Ascending aorta (tissue), 2 donors: Measurements from ENCODE around the gene KCTD10. TPM values are rescaled to one million over a fixed set of nuclear protein-coding genes. Genes with fewer than 3 reads are reported as not detected.
A peak's percentile ranks its signal among the peaks of the same experiment; 100 is the strongest.

Experiments
- DNase-seq, 2 donors: peaks; one replicate each; pipeline ENCODE4 v3.0.0-alpha.2; 2019; ENCODE audit warnings: low spot score in 2 of 2
- H3K27ac ChIP-seq, 2 donors: fragments of 200-600 bp; sonication (generic); one replicate each; pipeline ENCODE4 v1.5.1; 2016 to 2017; ENCODE audit warnings: mild to moderate bottlenecking in 1 of 2
- H3K27me3 ChIP-seq: fragments of 200-600 bp; sonication (generic); one replicate; pipeline ENCODE4 v1.5.1; 2017
- H3K36me3 ChIP-seq, 2 donors: fragments of 200-600 bp; sonication (generic); one replicate each; pipeline ENCODE4 v1.5.1; 2016
- H3K4me1 ChIP-seq, 2 donors: fragments of 200-600 bp; sonication (generic); one replicate each; pipeline ENCODE4 v1.5.1; 2016 to 2017; ENCODE audit warnings: mild to moderate bottlenecking in 1 of 2
- H3K4me3 ChIP-seq, 2 donors: fragments of 200-600 bp; sonication (generic); one replicate each; pipeline ENCODE4 v1.5.1; 2016 to 2017; ENCODE audit warnings: mild to moderate bottlenecking in 1 of 2
- H3K9me3 ChIP-seq, 2 donors: fragments of 200-600 bp; sonication (generic); one replicate each; pipeline ENCODE4 v1.5.1; 2016
- CTCF ChIP-seq, 3 experiments: fragments of 200-600 bp in 2 of 3; fragments of 450-650 bp in 1 of 3; sonication (generic) in 2 of 3; IDR thresholded peaks; one replicate each; pipeline ENCODE4 v1.5.1; 2016 to 2019; ENCODE audit warnings: antibody characterized with exemption in 3 of 3, mild to moderate bottlenecking in 1 of 3, moderate library complexity in 1 of 3
- intact Hi-C: fragments of 100-400 bp; cut with DNase I; formaldehyde crosslinking; loops from one replicate; pipeline ENCODE4 v1.15.1; 2023
- total RNA-seq: library from RNA; depleted of rRNA; stranded (reverse); fragments of >200 nt; gene quantifications from one replicate; pipeline ENCODE4 v1.1.0, GENCODE V29; 2016

Gene KCTD10
- 102 TPM for total RNA-seq

- TF ChIP-seq CTCF (IDR thresholded peaks at IDR 0.05) = no peak
- Histone ChIP-seq H3K4me1 (peaks cover 7 to 39% of the 10 kb centered on the region in 2 donors), H3K36me3 (peaks cover 0 to 6% of the 10 kb centered on the region in 2 donors), H3K9me3 (no peaks in the 10 kb centered on the region), H3K27me3 (no peaks in the 10 kb centered on the region), H3K4me3 (peak within 1 kb of the TSS; percentile 75 to 96), H3K27ac (peak within 1 kb of the TSS; percentile 94 to 97)
- intact Hi-C loops = loop anchor here (1.0 to 10.0 kb wide), 6 partner anchors 14 to 323 kb away; partner anchors contain the start of genes FAM222A, MMAB and MVK
- DNase-seq = peak; percentile 37 to 93
Measured at GRCh38 chr12:109477185-109477962, at the start of gene KCTD10, which contains the start of gene UBE3B. TSS of gene KCTD10 (minus strand) at chr12:109477300. CDS start at chr12:109477262, 38 bp downstream. TSS of gene UBE3B (plus strand) at chr12:109477634. CDS start at chr12:109483552, 5,918 bp downstream.

- Histone ChIP-seq H3K36me3 (peaks cover 81 to 98% of the 10 kb centered on the region in 2 donors), H3K27ac (no peak overlapping the region), H3K4me1 (no peaks in the 10 kb centered on the region), H3K9me3 (no peaks in the 10 kb centered on the region), H3K27me3 (no peaks in the 10 kb centered on the region), H3K4me3 (no peak overlapping the region)
- no peak for DNase-seq
- intact Hi-C loops = loop anchor here (10.0 kb wide), 1 partner anchor 250 kb away; no protein-coding TSS in a partner anchor
- TF ChIP-seq CTCF (IDR thresholded peaks at IDR 0.05) = no peak
Measured at GRCh38 chr12:109525279-109525585, 48.1 kb upstream of the KCTD10 start.

- Histone ChIP-seq H3K27me3 (no peaks in the 10 kb centered on the region), H3K4me1 (no peaks in the 10 kb centered on the region), H3K27ac (no peak overlapping the region), H3K9me3 (no peaks in the 10 kb centered on the region), H3K4me3 (no peak overlapping the region), H3K36me3 (peaks cover 82 to 98% of the 10 kb centered on the region in 2 donors)
- no peak for DNase-seq
- no peak for TF ChIP-seq CTCF (IDR thresholded peaks at IDR 0.05)
- intact Hi-C loops = loop anchor here (10.0 kb wide), 1 partner anchor 250 kb away; no protein-coding TSS in a partner anchor
Measured at GRCh38 chr12:109524466-109525278, 47.6 kb upstream of the KCTD10 start.

GRCh38 chr12:109523504-109523903 lies 46.4 kb upstream of the KCTD10 start:
- Histone ChIP-seq H3K27me3 (no peaks in the 10 kb centered on the region), H3K4me1 (no peaks in the 10 kb centered on the region), H3K36me3 (peaks cover 86 to 96% of the 10 kb centered on the region in 2 donors), H3K4me3 (no peak overlapping the region), H3K9me3 (no peaks in the 10 kb centered on the region), H3K27ac (no peak overlapping the region)
- no peak for TF ChIP-seq CTCF (IDR thresholded peaks at IDR 0.05)
- intact Hi-C loops = loop anchor here (10.0 kb wide), 1 partner anchor 251 kb away; no protein-coding TSS in a partner anchor
- no peak for DNase-seq

GRCh38 chr12:109523071-109523470 lies 46.0 kb upstream of the KCTD10 start:
- Histone ChIP-seq H3K4me1 (no peaks in the 10 kb centered on the region), H3K36me3 (peaks cover 83 to 96% of the 10 kb centered on the region in 2 donors), H3K9me3 (no peaks in the 10 kb centered on the region), H3K27me3 (no peaks in the 10 kb centered on the region), H3K27ac (no peak overlapping the region), H3K4me3 (no peak overlapping the region)
- TF ChIP-seq CTCF (IDR thresholded peaks at IDR 0.05) = no peak
- intact Hi-C loops = loop anchor here (10.0 kb wide), 1 partner anchor 252 kb away; no protein-coding TSS in a partner anchor
- no peak for DNase-seq
